Body of pancreas (tissue), 4 donors: Measurements from ENCODE around the gene GREM1.

ENCODE experiments used
- POLR2A ChIP-seq, 3 donors: fragments of 450-650 bp; IDR thresholded peaks; one replicate each; pipeline ENCODE4 v1.6.1; 2016; ENCODE audit warnings: antibody characterized with exemption in 3 of 3, mild to moderate bottlenecking in 2 of 3
- TF ChIP-seq, protein P1 (sequence below), 7 experiments: fragments of 450-650 bp in 4 of 7; fragments of 200-600 bp in 3 of 7; sonication (generic) in 3 of 7; IDR thresholded peaks; one replicate each; pipeline ENCODE4 v1.5.1; 2016 to 2019; ENCODE audit warnings: antibody characterized with exemption in 7 of 7

DNA sequence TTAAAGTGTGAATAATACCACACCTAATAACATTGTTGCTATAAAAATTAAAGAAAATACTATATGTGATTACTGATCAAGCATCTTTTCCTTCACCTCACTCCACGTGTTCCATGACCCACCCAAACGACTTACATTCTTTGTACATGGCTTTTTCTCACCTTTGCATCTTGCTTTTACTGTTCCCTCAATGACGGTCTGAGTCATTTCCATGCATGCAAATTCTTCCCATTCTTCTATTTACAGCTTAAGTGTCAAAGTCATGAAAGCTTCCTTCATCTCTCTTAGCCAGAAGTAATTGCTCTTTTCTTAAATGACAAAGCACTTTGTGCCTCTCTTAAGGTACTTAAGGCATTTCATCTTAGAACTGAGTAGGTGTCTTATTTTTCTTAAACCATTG is 64.0 kb downstream of the GREM1 start:
- TF ChIP-seq, protein P1, sequence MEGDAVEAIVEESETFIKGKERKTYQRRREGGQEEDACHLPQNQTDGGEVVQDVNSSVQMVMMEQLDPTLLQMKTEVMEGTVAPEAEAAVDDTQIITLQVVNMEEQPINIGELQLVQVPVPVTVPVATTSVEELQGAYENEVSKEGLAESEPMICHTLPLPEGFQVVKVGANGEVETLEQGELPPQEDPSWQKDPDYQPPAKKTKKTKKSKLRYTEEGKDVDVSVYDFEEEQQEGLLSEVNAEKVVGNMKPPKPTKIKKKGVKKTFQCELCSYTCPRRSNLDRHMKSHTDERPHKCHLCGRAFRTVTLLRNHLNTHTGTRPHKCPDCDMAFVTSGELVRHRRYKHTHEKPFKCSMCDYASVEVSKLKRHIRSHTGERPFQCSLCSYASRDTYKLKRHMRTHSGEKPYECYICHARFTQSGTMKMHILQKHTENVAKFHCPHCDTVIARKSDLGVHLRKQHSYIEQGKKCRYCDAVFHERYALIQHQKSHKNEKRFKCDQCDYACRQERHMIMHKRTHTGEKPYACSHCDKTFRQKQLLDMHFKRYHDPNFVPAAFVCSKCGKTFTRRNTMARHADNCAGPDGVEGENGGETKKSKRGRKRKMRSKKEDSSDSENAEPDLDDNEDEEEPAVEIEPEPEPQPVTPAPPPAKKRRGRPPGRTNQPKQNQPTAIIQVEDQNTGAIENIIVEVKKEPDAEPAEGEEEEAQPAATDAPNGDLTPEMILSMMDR (IDR thresholded peaks at IDR 0.05) = no peak
- no peak for TF ChIP-seq POLR2A (IDR thresholded peaks at IDR 0.05)
